NCI-H2196 (cell line): Measurements from ENCODE around the gene P2RX4.
"Not testable (repeated sequence)": the region's sequence is repeated elsewhere in the genome, so short reads cannot be mapped to it uniquely, and the experiment has no call there.

Experiments
- DNase-seq: peaks from one replicate; lab custom pipeline; 2025; ENCODE audit not compliant: unreplicated experiment; lab: John Stamatoyannopoulos, UW

Gene P2RX4

GRCh38 chr12:121239351-121240061 is 29.6 kb downstream of the P2RX4 start:
- no peak for DNase-seq

DNA sequence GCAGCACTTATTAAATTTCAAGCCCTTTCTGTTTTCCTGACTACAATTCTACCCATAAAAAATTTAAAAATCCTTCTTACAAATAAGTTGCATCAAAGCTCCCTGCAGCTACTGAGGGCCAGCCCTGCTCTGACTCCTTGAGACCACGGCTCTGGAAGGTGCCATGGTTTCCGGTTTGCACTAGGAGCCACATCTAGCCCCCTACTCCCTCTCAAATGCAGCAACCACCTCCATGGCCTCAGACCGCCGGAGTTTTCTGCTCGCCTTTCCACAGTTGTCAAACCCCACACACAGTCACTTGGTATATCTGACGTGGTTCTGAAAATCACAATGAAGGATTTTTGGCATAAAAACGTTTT is 30.1 kb downstream of the P2RX4 start:
- no peak for DNase-seq

DNA sequence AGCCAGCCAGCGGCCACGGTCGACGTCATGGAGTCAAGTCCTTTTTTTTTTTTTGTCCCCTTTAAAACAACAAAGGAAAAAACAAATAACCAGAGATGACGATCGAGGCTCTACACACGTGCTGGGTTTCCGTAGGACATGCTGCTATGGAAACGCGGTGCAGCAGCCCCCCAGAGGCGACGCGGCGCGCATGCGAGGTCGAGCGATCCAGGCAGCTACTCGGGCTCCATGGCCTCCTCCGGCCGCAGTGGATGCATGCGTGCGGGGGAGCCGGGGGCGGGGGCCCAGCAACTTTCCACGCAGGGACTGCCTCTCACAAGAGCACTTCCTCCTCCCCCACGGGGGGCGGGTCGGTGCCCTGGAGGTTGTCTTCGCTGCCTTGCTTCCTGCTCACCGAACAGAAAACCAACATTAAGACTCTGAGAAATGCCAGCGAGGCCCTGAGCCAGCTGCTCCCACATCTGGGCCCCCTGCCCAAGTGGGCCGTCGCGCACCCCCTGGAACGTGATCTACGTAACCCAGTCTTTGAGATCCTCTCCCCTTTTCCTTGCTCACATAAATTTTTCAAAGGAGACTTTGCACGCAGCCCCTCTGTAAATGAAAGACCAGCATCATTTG is 30.7 kb downstream of the P2RX4 start:
- no peak for DNase-seq

GRCh38 chr12:121241156-121241970 is 31.4 kb downstream of the P2RX4 start:
- DNase-seq = no peak

DNA sequence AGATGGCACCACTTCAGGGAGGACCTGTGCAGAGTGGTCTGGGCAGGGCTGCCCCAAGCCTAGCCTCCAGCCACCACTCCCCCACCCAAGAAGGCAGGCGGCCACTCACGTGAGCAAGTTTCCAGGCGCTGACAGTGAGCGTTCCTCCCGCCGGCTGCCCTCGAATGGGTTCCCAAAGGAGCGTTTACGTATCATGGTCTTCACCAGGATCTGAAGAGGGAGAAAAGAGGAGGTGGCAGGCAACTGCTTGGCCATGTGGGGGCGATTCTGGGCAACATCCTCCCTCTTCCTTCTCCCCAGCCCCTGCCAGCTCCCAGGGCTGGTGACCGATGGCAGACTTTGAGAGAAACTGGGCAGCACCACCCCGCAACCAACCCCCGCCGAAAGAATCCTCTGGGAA is 35.1 kb downstream of the P2RX4 start:
- no peak for DNase-seq

DNA sequence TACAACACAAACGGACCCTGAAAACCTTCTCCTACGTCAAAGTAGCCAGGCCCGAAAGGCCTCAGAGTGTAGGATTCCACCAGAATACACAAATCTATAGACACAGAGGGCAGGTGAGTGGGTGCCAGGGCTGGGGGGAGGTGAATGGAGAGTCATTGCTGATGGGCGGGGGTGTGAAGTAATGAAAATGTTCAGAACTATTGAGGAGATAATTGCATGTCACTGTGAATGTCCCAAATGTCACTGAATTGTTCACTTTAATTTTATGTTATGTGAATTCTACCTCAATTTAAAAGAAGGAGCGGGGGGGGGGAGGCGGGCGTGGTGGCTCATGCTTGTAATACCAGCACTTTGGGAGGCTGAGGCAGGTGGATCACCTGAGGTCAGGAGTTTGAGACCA is 36.0 kb downstream of the P2RX4 start:
- DNase-seq = no peak

DNA sequence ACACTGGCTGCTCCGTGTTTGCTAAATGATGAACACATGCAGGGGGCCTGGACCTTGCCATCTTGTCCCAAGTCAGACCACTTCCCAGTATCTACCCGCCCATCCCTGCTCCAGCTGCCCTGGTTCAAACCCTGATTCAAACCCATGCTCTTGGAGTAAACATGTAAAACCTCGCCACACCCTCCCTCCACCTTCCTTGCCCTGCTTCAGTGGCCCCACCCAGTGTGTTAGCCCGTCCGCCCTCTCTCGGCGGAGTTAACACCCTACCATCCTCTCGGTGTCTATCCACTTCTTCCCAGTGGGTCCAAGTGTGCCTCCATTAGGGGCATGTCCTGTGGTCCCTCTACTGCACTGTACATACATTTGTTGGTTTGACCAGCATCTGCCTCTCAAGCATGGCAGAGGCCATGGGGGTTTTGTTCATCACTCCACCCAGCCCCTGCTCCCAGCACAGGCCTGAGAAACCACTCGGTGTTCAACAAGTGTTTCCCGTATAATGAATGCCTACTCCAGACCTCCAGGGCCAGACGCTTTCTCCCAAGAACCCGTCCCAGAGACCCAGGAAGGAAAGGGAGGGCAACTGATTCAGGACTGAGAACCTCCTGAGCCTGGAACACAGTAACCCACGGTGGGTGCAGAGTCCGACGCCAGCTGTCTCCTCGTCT is 37.1 kb downstream of the P2RX4 start:
- no peak for DNase-seq

- no peak for DNase-seq
These were observed 38.7 kb downstream of the P2RX4 start for GRCh38 chr12:121248622-121249021.

- no peak for DNase-seq
These were observed 40.4 kb downstream of the P2RX4 start for GRCh38 chr12:121250359-121250758.

GRCh38 chr12:121251838-121252237 is 41.9 kb downstream of the P2RX4 start:
- DNase-seq = no peak

DNA sequence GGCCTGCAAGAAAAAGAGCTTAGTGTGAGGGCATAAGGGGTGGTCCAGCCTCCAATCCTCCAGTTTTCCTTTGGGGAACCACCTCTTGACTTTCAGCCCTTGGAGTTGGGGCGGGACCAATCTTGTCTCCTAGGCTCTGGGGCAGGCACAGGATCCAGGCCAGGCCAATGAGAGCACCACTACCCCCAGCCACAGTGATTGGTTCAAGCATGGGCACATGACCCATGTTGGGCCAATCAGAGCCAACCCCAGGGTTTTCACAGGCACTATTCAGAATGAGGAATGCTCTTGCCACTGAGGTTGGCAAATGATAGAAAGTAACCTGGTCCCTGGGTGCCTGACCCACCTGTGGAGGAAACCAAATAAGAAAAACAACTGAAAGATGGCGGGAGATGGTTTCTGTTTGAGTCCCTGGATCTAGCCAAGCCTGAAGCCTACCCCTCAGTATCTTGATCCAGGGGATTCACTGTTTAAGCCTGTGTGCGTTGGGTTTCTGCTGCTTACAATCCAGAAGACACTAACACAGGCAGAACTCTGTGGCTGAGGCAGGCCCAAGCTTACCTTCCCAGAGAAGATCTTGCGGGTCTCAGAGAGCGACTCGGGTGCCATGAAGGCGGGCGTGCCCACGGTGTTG is 42.9 kb downstream of the P2RX4 start:
- no peak for DNase-seq

DNA sequence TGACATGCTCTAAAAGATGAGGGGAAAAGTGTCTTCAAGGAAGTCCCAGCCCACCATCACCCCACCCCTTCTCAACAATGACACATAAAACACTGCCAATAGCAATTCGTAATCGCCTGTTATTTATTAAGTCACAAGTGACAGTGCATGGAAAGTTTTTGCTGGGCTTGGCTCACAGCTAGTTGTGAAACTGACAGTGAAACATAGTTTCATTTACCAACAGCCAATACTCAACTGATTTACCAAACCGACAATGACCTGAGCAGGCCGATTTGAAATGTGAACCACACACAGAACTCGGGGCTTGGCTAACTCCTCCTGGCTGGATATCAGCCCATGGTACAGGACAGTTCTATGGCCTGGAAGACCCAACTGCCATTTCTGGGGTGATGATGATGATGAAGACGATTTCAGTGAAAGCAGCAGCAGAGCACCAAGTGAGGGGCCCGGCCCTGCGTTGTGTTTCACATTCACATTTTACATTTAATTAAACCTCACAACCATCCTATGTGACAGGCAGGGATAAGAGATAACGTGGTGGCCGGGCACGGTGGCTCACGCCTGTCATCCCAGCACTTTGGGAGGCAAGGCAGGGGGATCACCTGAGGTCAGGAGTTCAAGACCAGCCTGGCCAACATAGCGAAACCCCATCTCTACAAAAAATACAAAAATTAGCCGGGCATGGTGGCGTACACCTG is 43.9 kb downstream of the P2RX4 start:
- no peak for DNase-seq

- DNase-seq = no peak
These were observed 45.5 kb downstream of the P2RX4 start for GRCh38 chr12:121255433-121255832.

DNA sequence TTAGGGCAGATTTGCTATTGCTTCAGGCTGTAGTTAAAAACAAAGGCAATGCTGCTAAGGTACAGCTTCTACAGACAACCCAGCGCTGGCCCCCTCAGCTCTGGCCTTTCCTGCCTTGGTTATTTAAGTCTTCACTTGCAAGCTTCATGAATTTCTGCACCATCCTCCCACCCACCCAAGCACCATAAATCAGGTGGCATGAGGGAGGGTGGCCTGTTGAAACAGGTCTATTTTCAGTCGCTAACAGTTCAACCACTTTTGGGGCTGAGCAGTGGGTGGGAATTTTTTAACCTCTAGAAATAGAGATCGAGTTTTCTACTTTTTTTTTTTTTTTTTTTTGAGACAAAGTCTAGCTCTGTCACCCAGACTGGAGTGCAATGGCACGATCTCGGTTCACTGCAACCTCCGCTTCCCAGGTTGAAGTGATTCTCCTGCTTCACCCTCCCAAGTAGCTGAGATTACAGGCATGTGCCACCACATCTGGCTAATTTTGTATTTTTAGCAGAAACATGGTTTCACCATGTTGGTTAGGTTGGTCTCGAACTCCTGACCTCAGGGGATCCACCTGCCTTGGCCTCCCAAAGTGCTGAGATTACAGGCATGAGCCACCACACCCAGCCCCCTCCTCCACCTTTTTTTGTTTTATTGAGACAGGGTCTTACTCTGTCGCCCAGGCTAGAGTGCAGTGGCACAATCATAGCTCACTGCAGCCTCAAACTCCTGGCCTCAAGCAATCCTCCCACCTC is 47.9 kb downstream of the P2RX4 start:
- not testable (repeated sequence) for DNase-seq

DNA sequence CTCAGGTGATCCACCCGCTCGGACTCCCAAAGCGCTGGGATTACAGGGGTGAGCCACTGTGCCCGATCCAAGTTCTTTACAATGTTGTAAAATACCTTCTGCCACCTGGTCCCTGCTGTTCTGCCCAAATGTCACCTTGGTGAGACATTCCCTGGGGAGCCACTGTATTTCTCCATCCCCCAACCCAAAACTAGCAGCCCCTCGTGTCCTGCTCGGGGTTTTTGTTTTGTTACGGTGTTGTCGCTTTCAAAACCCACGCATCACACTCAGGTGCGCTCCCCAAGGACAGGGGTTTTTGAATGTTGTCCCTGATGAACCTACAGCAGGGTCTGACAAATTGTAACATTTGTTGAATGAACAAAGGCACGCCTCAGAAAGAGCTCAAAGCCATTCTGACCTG is 49.1 kb downstream of the P2RX4 start:
- DNase-seq = no peak

- no peak for DNase-seq
These were observed 50.2 kb downstream of the P2RX4 start for GRCh38 chr12:121260091-121260490.

DNA sequence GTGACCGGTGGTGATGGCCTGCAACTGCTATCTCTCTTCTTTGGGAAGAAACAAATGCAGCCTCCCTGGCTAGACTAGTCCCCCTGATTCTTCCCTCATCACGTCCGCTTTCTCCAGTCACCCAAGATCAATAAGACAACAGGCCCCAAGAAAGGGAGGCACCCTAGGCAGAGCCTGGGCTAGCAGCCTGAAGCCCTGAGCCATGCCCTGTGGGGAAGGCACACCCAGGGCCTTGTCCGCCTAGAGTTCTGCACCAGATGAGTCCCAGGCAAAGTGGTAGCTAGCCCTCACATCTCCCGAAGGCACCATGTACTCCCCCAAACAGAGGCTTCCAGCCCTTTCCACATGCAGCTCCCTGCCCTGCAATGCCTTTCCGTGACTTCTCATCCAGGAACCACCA is 51.5 kb downstream of the P2RX4 start:
- DNase-seq = no peak

DNA sequence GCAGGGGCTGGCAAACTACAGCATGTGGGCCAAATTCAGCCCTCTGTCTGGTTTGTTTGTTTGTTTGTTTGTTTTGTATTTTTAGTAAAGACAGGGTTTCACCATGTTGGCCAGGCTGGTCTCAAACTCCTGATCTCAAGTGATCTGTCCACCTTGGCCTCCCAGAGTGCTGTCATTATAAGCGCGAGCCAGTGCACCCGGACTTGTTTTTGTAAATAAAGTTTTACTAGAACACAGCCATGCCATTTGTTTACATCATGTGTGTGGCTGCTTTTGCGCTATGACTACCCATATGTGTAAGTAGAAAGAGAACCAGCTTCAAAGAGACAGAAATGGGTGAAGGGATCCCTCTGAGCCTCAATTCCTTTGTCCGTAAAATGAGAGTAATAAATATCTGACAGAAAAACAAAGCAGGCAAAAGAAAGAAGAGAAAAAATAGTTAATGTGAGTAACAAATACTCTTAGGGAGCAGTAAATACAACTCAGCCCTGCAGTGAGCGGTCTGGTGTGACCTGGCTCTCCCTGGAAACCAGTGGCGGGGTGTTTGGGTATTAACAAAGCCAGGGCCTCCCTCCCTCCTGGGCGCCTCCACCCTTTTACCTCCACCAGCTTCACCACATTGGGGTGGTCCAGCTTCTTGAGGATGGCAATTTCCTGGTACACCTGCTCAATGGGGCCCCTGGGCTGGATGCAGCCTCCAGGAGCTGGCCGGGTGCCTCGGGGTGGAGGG is 53.4 kb downstream of the P2RX4 start:
- DNase-seq = no peak

- DNase-seq = no peak
These were observed 54.2 kb downstream of the P2RX4 start for GRCh38 chr12:121264135-121264534.
